Liver (tissue), 9 donors: ENCODE results near the gene RIMKLA. TPM values are rescaled to one million over a fixed set of nuclear protein-coding genes. Genes with fewer than 3 reads are reported as not detected.

Source experiments
- DNase-seq: peaks from one replicate; pipeline ENCODE4 v3.0.0-alpha.2; 2017; ENCODE audit warnings: low spot score
- H3K27ac ChIP-seq, 2 donors: one replicate each; pipeline ENCODE4 v1.7.0; 2013; ENCODE audit warnings: inconsistent platforms in 2 of 2, low read length in 2 of 2, control low read depth in 1 of 2, low read depth in 1 of 2, mild to moderate bottlenecking in 1 of 2
- H3K27me3 ChIP-seq, 4 donors: one replicate each; pipeline versions ENCODE4 v1.6.1 to v1.7.0; 2013; ENCODE audit warnings: low read length in 3 of 4, inconsistent platforms in 1 of 4, mild to moderate bottlenecking in 1 of 4, moderate library complexity in 1 of 4; ENCODE audit not compliant: control insufficient read depth in 4 of 4, insufficient read depth in 4 of 4
- H3K36me3 ChIP-seq, 4 donors: one replicate each; pipeline versions ENCODE4 v1.6.1 to v1.7.0; 2013; ENCODE audit warnings: low read length in 3 of 4, mild to moderate bottlenecking in 3 of 4, low read depth in 1 of 4, moderate library complexity in 1 of 4; ENCODE audit not compliant: control insufficient read depth in 4 of 4, insufficient read depth in 3 of 4
- H3K4me1 ChIP-seq, 4 donors: one replicate each; pipeline versions ENCODE4 v1.6.1 to v1.7.0; 2013; ENCODE audit warnings: low read length in 3 of 4, mild to moderate bottlenecking in 3 of 4, moderate library complexity in 1 of 4; ENCODE audit not compliant: control insufficient read depth in 4 of 4, insufficient read depth in 4 of 4
- H3K4me3 ChIP-seq, 3 donors: one replicate each; pipeline versions ENCODE4 v1.6.1 to v1.7.0; 2013; ENCODE audit warnings: low read length in 3 of 3, control low read depth in 1 of 3, low read depth in 1 of 3, mild to moderate bottlenecking in 1 of 3
- H3K9ac ChIP-seq, 2 donors: one replicate each; pipeline ENCODE4 v1.7.0; 2013; ENCODE audit warnings: low read length in 2 of 2, mild to moderate bottlenecking in 2 of 2, moderate library complexity in 2 of 2, control low read depth in 1 of 2, low read depth in 1 of 2
- H3K9me3 ChIP-seq, 4 donors: one replicate each; pipeline versions ENCODE4 v1.6.1 to v1.7.0; 2013; ENCODE audit warnings: low read length in 3 of 4; ENCODE audit not compliant: control insufficient read depth in 4 of 4
- ATF3 ChIP-seq: IDR thresholded peaks from 2 replicates; pipeline ENCODE4 v1.6.1; 2016; ENCODE audit warnings: antibody characterized with exemption
- CTCF ChIP-seq: fragments of 150-350 bp; IDR thresholded peaks from 2 replicates; pipeline ENCODE4 v1.5.1; 2017; ENCODE audit warnings: improper control_type of control experiment, low read depth, low read length; ENCODE audit not compliant: missing input control
- EGR1 ChIP-seq, 2 donors: IDR thresholded peaks; 2 replicates each; pipeline ENCODE4 v1.6.1; 2016 to 2018; ENCODE audit warnings: antibody characterized with exemption in 2 of 2, low read depth in 2 of 2
- FOXA2 ChIP-seq: IDR thresholded peaks from 2 replicates; pipeline ENCODE4 v1.6.1; 2016; ENCODE audit warnings: antibody characterized with exemption
- GABPA ChIP-seq, 2 donors: IDR thresholded peaks in 1 of 2; conservative IDR thresholded peaks in 1 of 2; 2 replicates each; pipeline ENCODE4 v1.6.1; 2016; ENCODE audit warnings: antibody characterized with exemption in 2 of 2, mild to moderate bottlenecking in 1 of 2, moderate library complexity in 1 of 2
- HNF4A ChIP-seq, 2 donors: conservative IDR thresholded peaks; 2 replicates each; pipeline ENCODE4 v1.6.1; 2016; ENCODE audit warnings: antibody characterized with exemption in 2 of 2, mild to moderate bottlenecking in 2 of 2
- HNF4G ChIP-seq: IDR thresholded peaks from 2 replicates; pipeline ENCODE4 v1.6.1; 2016; ENCODE audit warnings: antibody characterized with exemption
- JUND ChIP-seq, 2 donors: IDR thresholded peaks; 2 replicates each; pipeline ENCODE4 v1.6.1; 2016; ENCODE audit warnings: antibody characterized with exemption in 2 of 2
- MAX ChIP-seq: IDR thresholded peaks from 2 replicates; pipeline ENCODE4 v1.6.1; 2016; ENCODE audit warnings: antibody characterized with exemption
- NR2F2 ChIP-seq: IDR thresholded peaks from 2 replicates; pipeline ENCODE4 v1.6.1; 2016; ENCODE audit warnings: antibody characterized with exemption
- RAD21 ChIP-seq, 2 donors: IDR thresholded peaks; 2 replicates each; pipeline ENCODE4 v1.6.1; 2016; ENCODE audit warnings: antibody characterized with exemption in 2 of 2, mild to moderate bottlenecking in 2 of 2
- REST ChIP-seq: IDR thresholded peaks from 2 replicates; pipeline ENCODE4 v1.6.1; 2016; ENCODE audit warnings: antibody characterized with exemption, mild to moderate bottlenecking
- RXRA ChIP-seq, 2 donors: IDR thresholded peaks; 2 replicates each; pipeline ENCODE4 v1.6.1; 2017 to 2018; ENCODE audit warnings: antibody characterized with exemption in 2 of 2, mild to moderate bottlenecking in 1 of 2
- SP1 ChIP-seq: IDR thresholded peaks from 2 replicates; pipeline ENCODE4 v1.6.1; 2018; ENCODE audit warnings: antibody characterized with exemption, mild to moderate bottlenecking
- TAF1 ChIP-seq: conservative IDR thresholded peaks from 2 replicates; pipeline ENCODE4 v1.6.1; 2016; ENCODE audit warnings: antibody characterized with exemption, mild to moderate bottlenecking
- YY1 ChIP-seq: IDR thresholded peaks from 2 replicates; pipeline ENCODE4 v1.6.1; 2016; ENCODE audit warnings: antibody characterized with exemption, mild to moderate bottlenecking
- WGBS: extraction: QIAGEN DNeasy Blood & Tissue Kit; methylation state at CpG from one replicate; pipeline ENCODE4 v1.1.7; 2013; 5-methylcytosine and 5-hydroxymethylcytosine counted together
- polyA plus RNA-seq, 2 donors: library from polyadenylated mRNA; stranded (reverse) in 1 of 2; unstranded in 1 of 2; fragments of 200-250 nt in 1 of 2; fragments of >200 nt in 1 of 2; fragmentation: Nextera tagmentation in 1 of 2; extraction: Ambion mirVana in 1 of 2; gene quantifications; one replicate each; pipeline versions ENCODE4 v1.2.1 to v1.2.3, GENCODE V29; 2013 to 2015
- total RNA-seq, 2 donors: library from RNA; depleted of rRNA; stranded (reverse); fragments of >200 nt; gene quantifications; one replicate each; pipeline ENCODE4 v1.2.3, GENCODE V29; 2014
- donor health status: healthy.
- donor health status: healthy.
- donor health status: healthy.
- donor health status: healthy.
- donor health status: healthy.

The RIMKLA gene
- total and polyA plus RNA-seq, 4 donors, result 0.03 to 0.09 (median 0.08) TPM

GRCh38 chr1:42332877-42333276 is 47.7 kb upstream of the RIMKLA start:
- H3K27me3 ChIP-seq, result no peaks in the 10 kb centered on the region
- no peaks in the 10 kb centered on the region for H3K36me3 ChIP-seq
- no peak overlapping the region for H3K9ac ChIP-seq
- WGBS, result 83% methylated on average over 6 of the region's 6 CpGs
- no peak overlapping the region for H3K4me3 ChIP-seq
- no peak for DNase-seq
- peaks cover 9 to 31% (median 21%) of the 10 kb centered on the region in 4 donors for H3K4me1 ChIP-seq
- no peak for TF ChIP-seq HNF4A (conservative IDR thresholded peaks at IDR 0.05)
- no peak for TF ChIP-seq RXRA (IDR thresholded peaks at IDR 0.05)
- no peak for TF ChIP-seq CTCF
- no peak for TF ChIP-seq NR2F2
- TF ChIP-seq TAF1, result no peak
- TF ChIP-seq JUND (IDR thresholded peaks at IDR 0.05), result no peak
- TF ChIP-seq ATF3, result no peak
- no peak for TF ChIP-seq HNF4G
- no peak for TF ChIP-seq REST
- no peak for TF ChIP-seq GABPA (IDR thresholded peaks at IDR 0.05 in 1 of 2, conservative IDR thresholded peaks at IDR 0.05 in 1 of 2)
- no peak for TF ChIP-seq EGR1 (IDR thresholded peaks at IDR 0.05; ENCODE audit: low read depth in 2 of 2)
- no peak for TF ChIP-seq SP1
- no peak for TF ChIP-seq FOXA2
- no peak for TF ChIP-seq MAX
- no peak for TF ChIP-seq YY1
- H3K27ac ChIP-seq, result no peak overlapping the region
- H3K9me3 ChIP-seq, result no peaks in the 10 kb centered on the region

- Histone ChIP-seq H3K36me3 (no peaks in the 10 kb centered on the region), H3K4me3 (peak overlapping the region; percentile 88 to 100 (median 95)), H3K27ac (peak overlapping the region; percentile 15 to 99), H3K9ac (peak overlapping the region; percentile 40 to 91), H3K27me3 (no peaks in the 10 kb centered on the region), H3K4me1 (peaks cover 9 to 31% (median 19%) of the 10 kb centered on the region in 4 donors), H3K9me3 (no peaks in the 10 kb centered on the region)
- WGBS, result 7% methylated on average over 6 of the region's 6 CpGs
- TF ChIP-seq HNF4A (conservative IDR thresholded peaks at IDR 0.05) (no peak), RAD21 (IDR thresholded peaks at IDR 0.05) (no peak)
- no peak for DNase-seq
These were observed 46.8 kb upstream of the RIMKLA start for GRCh38 chr1:42333662-42334239.
